ENCODE measurements around the gene MYO10.
"Not testable (repeated sequence)": the region's sequence is repeated elsewhere in the genome, so short reads cannot be mapped to it uniquely, and the experiment has no call there.

MYO10 gene

DNA sequence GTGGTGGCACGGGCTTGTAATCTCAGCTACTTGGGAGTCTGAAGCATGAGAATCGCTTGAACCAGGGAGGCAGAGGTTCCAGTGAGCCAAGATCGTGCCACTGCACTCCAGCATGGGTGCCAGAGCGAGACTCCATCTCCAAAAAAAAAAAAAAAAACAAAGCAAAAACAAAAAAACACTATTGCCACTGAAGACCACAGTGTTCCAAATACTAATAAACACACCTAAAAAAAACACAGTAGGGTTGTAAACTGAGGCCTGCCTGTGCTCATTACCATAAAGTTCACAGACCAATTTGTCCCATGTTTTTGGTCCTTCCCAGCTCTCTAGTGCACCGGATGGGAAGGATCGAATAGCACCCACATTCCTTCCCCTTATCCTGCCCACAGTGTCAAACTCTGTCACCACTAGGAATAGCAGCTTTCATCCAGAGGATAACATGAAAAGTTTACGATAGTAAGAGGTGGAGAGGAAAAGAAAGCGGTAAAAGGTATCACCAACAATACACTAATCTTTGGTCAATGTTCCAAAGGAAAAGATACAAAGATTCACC is 49.2 kb downstream of the MYO10 start:
- DNase-seq (ENCODE audit: low spot score): no peak

DNA sequence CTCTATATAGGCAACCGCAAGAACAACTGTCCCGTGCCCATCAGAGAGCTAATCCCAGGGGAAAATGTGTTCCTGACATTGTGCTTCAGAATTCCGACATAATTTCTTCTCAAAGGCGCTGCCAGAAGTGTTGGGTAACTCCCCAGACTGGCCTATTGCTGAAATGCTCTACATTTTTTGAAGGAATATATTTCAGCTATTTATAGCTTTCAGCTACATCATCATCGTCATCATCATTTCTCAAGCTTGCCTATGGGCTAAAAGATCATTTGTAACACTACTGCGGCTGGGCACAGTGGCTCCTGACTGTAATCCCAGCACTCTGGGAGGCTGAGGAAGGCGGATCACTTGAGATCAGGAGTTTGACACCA is 49.7 kb downstream of the MYO10 start:
- no peak for DNase-seq (ENCODE audit: low spot score)

GRCh38 chr5:16885635-16886365 is 50.3 kb downstream of the MYO10 start:
- DNase-seq (ENCODE audit: low spot score): no peak

DNA sequence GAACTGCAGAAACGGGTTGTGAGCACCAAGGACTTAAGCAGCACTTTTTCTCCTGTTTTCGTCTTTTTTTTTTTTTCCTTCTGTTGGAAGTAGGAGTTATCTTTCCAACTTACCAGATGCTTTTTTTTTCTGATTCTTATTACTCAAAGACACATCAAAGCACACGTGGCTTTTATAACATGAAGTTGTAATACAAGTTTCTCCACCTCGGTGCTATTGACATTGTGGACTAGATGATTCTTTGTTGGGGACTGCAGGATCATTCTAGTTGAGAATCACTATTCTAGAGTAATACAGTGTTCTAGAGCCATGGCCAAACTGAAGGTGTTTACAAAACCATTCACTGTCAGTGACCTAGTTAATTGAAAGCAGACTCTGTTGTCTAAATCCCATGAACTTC is 51.5 kb downstream of the MYO10 start:
- no peak for DNase-seq (ENCODE audit: low spot score)

DNA sequence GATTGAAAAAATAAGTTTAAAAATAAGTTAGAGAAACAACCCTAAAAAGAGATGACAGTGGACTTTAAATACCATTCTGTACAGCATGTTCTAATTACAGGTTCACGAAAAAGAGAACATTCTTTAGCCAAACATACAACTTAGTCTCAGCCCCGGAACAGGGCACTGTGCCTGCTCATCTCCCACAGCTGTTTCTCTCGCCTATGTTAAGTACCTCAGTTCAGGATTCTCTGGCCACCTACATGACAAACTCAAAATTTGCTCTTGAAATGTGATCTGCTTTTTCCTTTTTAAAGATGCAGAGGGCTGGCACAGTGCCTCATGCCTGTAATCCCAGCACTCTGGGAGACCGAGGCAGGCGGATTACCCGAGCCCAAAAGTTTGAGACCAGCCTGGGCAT is 52.3 kb downstream of the MYO10 start:
- no peak for DNase-seq (ENCODE audit: low spot score)

- DNase-seq (ENCODE audit: low spot score): no peak
Observed at GRCh38 chr5:16883176-16883575, 52.9 kb downstream of the MYO10 start.

GRCh38 chr5:16881251-16881650 is 54.8 kb downstream of the MYO10 start:
- no peak for DNase-seq (ENCODE audit: low spot score)

- no peak for DNase-seq (ENCODE audit: low spot score)
Observed at GRCh38 chr5:16880547-16880946, 55.5 kb downstream of the MYO10 start.

GRCh38 chr5:16879650-16880049 is 56.4 kb downstream of the MYO10 start:
- no peak for DNase-seq (ENCODE audit: low spot score)

GRCh38 chr5:16879191-16879590 is 56.9 kb downstream of the MYO10 start:
- no peak for DNase-seq (ENCODE audit: low spot score)

DNA sequence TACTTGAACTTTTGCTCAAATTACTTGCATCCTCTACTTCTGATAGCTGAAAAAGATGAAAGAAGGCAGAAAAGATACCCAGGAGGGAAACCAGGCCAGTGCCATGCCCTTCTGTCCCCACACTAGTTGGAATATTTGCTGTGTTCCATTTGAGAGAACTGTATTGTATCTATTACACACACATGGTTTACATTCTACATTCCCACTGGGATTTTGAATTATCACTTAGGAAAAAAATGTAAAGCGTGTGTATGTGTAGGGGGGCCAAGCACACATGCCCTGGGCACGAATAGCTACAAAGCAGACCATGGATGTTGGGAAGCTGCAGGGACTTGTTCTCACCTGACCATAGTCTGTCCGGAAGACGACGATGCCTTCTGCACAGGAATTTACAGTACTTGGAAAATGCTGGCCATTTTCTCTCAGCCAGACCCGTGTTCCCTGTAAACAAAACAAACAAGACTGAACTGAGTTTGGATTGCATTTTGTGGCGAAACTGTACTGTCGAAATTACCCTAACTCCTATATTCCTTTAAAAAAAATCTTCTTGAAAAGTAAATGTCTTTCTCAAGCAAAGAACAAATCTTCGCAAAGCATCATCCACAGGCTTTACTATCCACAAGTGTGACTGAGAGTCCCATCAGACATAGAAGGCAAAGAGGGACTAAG is 58.7 kb downstream of the MYO10 start:
- no peak for DNase-seq (ENCODE audit: low spot score)

DNA sequence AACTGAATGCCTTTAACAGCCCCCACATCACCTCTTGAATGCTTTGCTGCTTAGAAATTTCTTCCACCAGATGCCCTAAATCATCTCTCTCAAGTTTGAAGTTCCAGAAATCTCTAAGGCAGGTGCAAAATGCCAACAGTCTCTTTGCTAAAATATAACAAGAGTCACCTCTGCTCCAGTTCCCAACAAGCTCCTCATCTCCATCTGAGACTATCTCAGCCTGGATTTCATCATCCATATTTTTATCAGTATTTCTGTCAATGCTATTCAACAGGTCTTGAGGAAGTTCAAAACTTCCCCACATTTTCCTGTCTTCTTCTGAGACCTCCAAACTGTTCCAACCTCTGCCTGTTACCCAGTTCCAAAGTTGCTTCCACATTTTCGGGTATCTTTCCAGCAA is 61.7 kb downstream of the MYO10 start:
- DNase-seq (ENCODE audit: low spot score): not testable (repeated sequence)

DNA sequence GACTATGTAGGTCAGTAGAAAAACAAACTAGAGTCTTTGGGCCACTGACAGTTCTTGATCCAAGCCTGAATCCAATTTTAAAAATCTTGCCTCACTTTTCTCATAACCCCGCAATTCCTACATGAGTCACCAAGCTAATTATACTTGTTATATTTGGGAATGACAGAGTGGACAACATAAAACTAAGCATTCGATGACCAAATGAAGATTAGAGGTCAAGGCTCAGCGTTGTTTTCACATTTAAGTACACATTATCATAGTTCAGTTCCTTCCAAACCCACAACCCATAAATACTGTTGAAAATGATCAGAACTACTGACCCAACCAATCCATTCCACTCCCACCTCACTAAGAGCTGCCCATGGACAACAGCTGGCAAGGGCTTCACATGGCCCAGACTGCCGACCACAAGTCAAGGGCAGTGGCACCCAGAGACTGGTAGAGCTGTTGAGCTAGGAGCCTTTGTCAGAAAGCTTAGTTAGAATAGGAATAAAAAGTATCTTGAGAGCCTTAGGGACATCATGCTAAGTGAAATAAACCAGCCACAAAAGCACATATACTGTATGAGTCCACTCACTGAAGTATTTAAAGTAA is 64.2 kb downstream of the MYO10 start:
- no peak for DNase-seq (ENCODE audit: low spot score)

GRCh38 chr5:16870878-16871277 is 65.2 kb downstream of the MYO10 start:
- no peak for DNase-seq (ENCODE audit: low spot score)

DNA sequence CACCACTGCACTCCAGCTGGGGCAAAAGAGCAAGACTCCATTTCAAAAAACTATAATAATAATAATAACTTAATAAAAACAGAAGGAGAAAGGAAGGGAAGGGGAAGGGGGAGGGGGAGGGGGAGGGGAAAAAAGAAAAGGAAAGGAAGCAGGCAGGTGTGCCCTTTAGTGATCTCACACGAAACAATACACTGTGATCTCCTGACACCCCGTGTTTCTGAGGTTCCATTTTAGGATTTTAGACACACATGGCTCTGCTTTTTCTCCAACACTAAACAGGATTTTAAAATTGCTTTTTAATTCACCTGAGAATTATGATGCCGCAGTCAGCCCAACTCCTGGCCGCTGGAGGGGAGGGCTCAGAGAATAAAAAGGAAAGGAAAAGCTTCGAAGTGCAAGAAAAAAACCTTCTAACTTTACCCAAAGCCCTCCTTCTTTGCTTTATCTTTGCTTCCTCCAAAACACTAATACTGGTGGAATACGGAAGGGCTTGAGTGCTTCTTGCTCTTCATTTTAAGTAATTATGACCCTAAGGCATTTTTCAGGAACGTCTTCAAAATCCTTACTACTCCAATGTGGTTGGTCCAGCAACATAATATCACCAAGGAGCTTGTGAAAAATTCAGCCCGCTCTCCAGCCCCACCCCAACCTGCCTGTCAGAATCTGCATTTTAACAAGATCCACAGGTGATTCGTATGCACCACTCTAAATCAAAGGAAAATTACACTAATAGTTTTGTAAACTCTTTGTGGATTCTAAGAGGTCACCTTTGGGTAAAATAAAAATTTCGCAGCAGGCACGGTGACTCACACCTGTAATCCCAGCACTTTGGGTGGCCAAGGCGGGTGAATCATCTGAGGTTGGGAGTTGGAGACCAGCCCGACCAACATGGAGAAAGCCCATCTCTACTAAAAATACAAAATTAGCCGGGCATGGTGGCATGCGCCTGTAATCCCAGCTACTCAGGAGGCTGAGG is 66.0 kb downstream of the MYO10 start:
- DNase-seq (ENCODE audit: low spot score): no peak

DNA sequence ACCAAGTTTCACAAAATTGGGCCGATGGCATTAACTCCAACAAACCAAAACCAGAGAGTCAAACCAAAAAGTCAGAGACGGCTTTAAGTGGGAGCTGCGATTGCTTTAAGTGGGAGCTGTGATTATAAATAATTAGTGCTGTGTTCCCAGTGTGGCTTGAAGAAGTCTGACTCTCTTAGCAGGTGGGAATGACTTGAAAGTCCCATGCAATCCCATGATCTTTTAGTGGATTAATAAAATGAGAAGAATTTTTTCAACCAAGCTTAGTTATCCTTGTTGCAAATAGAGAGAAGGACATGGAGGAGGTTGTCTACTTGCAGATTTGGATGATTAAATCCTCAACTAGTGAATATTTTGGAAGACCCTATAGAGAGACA is 68.5 kb downstream of the MYO10 start:
- no peak for DNase-seq (ENCODE audit: low spot score)

DNA sequence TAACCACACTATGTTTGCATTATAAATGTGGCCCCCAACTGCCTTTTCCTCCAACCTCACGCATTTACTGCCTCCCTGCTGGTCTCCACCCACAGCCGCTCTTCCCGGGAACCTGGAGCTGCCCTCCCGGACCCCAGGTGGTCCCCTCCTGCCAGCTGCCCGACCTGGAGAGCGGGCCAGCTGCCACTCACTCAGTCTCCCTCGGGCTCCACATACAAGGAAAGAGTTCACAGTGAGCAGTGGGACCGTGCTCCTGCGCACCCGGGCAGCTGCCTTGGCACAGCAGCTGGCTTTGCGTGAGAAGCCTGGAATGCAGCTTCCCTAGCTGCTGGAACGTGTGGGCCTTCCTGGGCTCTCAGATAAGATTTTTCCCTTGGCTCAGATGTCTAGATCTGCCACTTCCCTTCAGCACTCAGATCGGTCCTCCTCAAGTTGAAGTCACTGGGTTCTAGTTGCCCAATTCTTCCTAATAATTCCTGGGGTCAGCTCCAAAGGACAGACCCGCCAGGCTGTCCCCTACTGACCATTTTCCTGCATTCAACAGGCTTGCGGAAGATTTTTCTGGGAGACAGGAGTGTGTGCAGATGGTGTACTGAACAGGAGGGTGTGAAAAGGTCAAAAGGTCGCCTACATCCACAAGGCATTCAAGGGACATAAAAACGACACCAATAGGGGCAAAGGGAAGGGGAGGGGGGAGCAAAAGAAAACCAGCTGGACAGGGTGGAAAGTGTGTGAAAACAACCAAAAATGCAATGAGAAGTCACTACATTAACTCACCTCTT is 69.1 kb downstream of the MYO10 start:
- DNase-seq (ENCODE audit: low spot score): no peak

- no peak for DNase-seq (ENCODE audit: low spot score)
Observed at GRCh38 chr5:16866273-16866672, 69.8 kb downstream of the MYO10 start.

DNA sequence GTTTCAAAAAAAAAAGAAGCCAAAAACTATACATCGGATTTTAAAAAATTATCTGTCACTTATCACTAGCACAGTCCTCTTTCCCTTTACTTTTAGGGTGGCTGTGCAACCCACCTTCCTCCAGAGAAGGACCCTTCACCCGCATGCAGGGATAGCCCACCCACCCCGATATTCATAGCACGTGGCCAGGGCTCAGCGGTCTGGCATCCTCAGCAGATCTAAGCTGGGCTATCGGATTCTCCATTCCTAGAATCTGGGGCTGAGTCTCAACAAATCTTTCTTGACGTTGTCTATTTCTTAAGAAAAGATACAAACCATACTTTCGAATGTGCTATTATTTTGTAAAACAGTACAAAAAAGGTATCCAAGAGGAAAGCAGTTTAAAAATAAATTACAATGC is 70.9 kb downstream of the MYO10 start:
- DNase-seq (ENCODE audit: low spot score): no peak

DNA sequence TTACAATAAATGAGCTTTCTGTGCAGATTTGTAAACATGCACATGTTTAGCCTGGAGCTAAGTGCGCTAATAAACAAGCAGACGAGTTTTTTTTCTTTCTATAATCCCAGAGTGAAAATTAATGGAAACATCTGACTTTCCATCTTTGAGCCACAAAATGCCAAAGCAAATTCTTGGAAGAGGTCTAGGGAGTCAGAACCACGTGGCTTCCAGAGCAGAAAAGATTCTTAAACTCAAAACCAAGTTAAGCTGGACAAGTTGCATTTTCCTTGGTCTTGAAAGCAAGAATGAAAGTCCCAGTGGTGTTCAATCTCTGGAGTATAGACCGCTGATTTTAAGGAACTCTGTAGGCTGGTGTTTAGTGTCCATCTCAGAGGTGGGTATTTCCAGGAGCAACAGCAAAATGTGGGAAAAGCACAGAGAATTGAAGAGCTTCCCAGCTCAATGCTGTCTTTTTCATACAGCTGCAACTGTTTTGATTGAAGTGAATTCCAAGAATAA is 71.4 kb downstream of the MYO10 start:
- no peak for DNase-seq (ENCODE audit: low spot score)

- no peak for DNase-seq (ENCODE audit: low spot score)
Observed at GRCh38 chr5:16863469-16863946, 72.6 kb downstream of the MYO10 start.
